GM10266 (cell line): ENCODE results near the gene SCYL3.

Experiments
- DNase-seq: peaks from one replicate; pipeline ENCODE4 v3.0.0; 2012; ENCODE audit errors: extremely low spot score
- CTCF ChIP-seq: IDR thresholded peaks from 2 replicates; pipeline ENCODE4 v1.5.1; 2012; ENCODE audit warnings: mild to moderate bottlenecking, low read depth; ENCODE audit not compliant: control insufficient read depth, insufficient read depth; ENCODE audit errors: missing control alignments

SCYL3 gene

GRCh38 chr1:169893645-169894423 is at the start of gene SCYL3:
Gene SCYL3, minus strand, starts transcription at chr1:169893896. Its CDS starts 5,056 bp downstream, at chr1:169888840.
- no peak for TF ChIP-seq CTCF
- peak; percentile 94 for DNase-seq

- DNase-seq: no peak
- no peak for TF ChIP-seq CTCF
These were observed 48.5 kb upstream of the SCYL3 start for GRCh38 chr1:169941982-169942830.

GRCh38 chr1:169933984-169934725 is 40.5 kb upstream of the SCYL3 start:
- no peak for DNase-seq
- no peak for TF ChIP-seq CTCF

GRCh38 chr1:169931795-169932231 is 38.1 kb upstream of the SCYL3 start:
- no peak for TF ChIP-seq CTCF
- DNase-seq: no peak

- no peak for TF ChIP-seq CTCF
- no peak for DNase-seq
These were observed 35.5 kb upstream of the SCYL3 start for GRCh38 chr1:169929210-169929526.

- TF ChIP-seq CTCF: peak; percentile 53
- DNase-seq: no peak
These were observed 34.9 kb upstream of the SCYL3 start for GRCh38 chr1:169928438-169929209.
